ENCODE data around the gene JSRP1.

GRCh38 chr19:2230807-2231533, 25.2 kb downstream of the JSRP1 start:
- TF ChIP-seq CTCF (IDR thresholded peaks at IDR 0.05) (no peak), EP300 (IDR thresholded peaks at IDR 0.05) (no peak), POLR2A (IDR thresholded peaks at IDR 0.05) (no peak)
